AG10803 (cell line): ENCODE measurements around the gene DDX4.

Source experiments
- DNase-seq: peaks from one replicate; pipeline ENCODE4 v3.0.0; 2010; ENCODE audit warnings: low read depth
- H3K4me3 ChIP-seq: 2 replicates; pipeline ENCODE4 v1.5.1; 2011; ENCODE audit warnings: mild to moderate bottlenecking, low read length, control low read depth
- TF ChIP-seq, protein P1 (sequence below): conservative IDR thresholded peaks from 2 replicates; pipeline ENCODE4 v1.5.1; 2011; ENCODE audit warnings: mild to moderate bottlenecking, low read length, control low read depth, inconsistent platforms

The DDX4 gene

DNA sequence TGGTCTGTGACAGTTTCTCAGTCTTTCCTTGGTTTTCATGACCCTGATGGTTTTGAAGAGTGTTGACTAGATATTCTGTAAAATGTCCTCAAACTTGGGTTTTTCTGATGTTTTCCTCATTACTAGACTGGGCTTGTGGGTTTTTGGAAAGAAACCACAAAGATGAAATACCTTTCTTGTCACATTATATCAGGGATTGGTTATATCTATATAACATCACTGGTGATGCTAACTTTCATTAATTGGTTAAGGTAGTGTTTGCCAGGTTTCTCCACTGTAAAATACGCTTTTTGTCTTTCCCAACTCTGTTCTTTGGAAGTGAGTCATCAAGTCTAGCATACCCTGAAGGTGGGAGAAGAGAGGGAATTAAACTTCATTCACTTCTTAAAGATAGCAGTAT lies 110.0 kb downstream of the DDX4 start:
- DNase-seq = peak; percentile 6
- TF ChIP-seq, protein P1, sequence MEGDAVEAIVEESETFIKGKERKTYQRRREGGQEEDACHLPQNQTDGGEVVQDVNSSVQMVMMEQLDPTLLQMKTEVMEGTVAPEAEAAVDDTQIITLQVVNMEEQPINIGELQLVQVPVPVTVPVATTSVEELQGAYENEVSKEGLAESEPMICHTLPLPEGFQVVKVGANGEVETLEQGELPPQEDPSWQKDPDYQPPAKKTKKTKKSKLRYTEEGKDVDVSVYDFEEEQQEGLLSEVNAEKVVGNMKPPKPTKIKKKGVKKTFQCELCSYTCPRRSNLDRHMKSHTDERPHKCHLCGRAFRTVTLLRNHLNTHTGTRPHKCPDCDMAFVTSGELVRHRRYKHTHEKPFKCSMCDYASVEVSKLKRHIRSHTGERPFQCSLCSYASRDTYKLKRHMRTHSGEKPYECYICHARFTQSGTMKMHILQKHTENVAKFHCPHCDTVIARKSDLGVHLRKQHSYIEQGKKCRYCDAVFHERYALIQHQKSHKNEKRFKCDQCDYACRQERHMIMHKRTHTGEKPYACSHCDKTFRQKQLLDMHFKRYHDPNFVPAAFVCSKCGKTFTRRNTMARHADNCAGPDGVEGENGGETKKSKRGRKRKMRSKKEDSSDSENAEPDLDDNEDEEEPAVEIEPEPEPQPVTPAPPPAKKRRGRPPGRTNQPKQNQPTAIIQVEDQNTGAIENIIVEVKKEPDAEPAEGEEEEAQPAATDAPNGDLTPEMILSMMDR = no peak
- no peak overlapping the region for H3K4me3 ChIP-seq

DNA sequence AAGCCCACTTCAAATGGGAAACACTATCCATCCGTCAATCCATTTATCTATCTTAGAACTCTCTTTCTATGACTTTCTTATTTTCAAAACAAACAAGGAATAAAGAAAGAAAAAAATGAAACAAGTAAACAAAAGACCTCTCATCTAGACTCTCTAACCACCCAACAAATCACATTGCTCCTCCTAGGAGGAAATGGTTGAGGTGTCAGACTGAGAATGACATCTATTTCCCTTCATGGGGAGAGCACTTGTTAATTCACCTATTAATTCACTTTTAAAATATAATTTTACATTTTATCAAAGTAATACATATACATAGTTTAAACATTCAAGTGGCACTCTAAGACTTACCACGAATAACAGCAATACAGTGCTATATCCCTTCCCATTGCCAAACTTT lies 110.9 kb downstream of the DDX4 start:
- TF ChIP-seq, protein P1 = no peak
- no peak overlapping the region for H3K4me3 ChIP-seq
- DNase-seq = no peak

DNA sequence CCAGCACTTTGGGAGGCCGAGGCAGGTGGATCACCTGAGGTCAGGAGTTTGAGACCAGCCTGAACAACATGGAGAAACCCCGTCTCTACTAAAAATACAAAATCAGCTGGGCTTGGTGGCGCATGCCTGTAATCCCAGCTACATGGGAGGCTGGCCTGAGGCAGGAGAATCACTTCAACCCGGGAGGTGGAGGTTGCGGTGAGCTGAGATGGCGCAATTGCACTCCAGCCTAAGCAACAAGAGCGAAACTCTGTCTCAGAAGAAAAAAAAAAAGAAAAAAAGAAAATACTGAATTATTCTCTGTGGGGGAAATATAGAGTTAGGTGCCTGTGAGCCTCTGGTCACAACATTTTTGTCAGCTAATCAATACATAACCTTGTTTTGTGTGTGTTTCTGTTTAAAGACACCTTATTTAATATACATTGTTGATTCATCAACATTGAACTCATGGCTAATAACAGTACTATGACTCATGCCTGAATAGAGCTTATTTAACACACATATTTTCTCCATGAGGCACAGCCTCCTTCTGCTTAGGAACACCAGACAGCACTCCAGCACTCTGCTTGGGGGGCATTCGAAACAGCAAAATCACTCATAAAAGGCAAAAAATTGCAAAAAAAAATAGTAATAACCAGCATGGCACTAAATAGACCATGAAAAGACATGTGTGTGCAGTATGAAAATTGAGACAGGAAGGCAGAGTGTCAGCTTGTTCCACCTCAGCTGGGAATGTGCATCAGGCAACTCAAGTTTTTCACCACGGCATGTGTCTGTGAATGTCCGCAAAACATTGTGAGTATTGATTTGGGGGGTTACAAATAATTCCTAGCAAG lies 113.2 kb downstream of the DDX4 start, which contains the start of gene IL31RA:
Gene IL31RA, plus strand, starts transcription at position 519 of the 836 bp plus-strand sequence. Its CDS starts 214 bp downstream, at position 733.
- TF ChIP-seq, protein P1 = no peak
- H3K4me3 ChIP-seq = peak within 1 kb of the TSS; percentile 20
- peak; percentile 75 for DNase-seq

DNA sequence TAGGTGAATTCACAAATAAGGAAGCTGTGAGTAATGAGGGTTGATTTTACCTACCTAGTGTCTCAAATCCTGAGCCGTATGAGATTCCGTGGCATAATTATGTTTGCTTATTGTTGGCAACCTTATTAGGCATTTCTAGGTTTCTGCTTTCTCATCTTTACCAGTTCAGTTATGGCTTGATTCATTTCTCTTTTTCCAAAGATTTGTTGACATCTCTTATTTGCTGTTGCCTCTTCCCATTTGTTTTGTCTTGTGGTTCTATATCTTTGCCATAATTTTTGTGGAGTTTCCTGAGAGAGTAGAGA lies 113.8 kb downstream of the DDX4 start:
- H3K4me3 ChIP-seq = peak overlapping the region; percentile 20; the same call in 1 of the 2 replicates
- TF ChIP-seq, protein P1 = no peak
- no peak for DNase-seq

DNA sequence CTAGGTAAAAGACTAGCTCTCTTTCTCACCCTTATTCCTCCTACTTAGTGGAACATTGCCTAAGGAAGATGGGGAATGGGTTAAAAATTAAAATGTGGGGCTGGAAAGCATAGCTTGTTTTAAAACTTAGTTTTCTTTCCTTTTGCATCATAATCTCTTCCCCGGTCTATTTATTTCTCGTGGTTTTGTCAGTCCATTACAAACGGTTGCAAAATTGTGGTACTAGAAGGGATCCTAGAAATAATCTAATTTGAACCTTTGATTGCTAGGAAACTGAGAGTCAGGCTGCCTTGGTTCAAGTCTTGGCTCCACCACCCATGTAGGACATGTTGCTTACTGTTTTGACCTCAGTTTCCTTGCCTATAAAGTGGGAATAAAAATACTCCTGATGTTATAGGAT lies 114.6 kb downstream of the DDX4 start:
- TF ChIP-seq, protein P1 = no peak
- peak; percentile 5 for DNase-seq
- H3K4me3 ChIP-seq = no peak overlapping the region

DNA sequence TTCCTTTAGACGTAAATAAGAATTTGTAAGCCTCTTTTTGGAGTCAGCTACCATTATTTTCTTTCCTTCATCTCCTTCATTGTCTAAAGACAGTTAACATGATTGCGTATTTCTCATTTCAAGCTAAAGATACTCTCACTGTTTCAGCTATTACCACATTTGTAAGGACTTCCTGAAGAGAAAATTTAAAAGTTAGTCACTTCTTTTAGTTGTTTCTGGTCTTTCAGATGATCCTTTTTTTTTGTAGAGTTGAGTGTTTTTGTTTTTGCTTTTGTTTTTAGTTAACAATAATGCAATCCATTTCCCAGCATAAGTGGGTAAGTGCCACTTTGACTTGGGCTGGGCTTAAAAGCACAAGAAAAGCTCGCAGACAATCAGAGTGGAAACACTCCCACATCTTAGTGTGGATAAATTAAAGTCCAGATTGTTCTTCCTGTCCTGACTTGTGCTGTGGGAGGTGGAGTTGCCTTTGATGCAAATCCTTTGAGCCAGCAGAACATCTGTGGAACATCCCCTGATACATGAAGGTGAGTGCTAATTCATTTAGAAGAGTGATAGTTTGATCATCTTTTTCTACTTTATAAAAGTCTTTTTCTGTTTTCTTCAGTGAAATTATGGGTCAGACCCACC lies 115.3 kb downstream of the DDX4 start:
- peak; percentile 3 for DNase-seq
- no peak overlapping the region for H3K4me3 ChIP-seq
- TF ChIP-seq, protein P1 = no peak

DNA sequence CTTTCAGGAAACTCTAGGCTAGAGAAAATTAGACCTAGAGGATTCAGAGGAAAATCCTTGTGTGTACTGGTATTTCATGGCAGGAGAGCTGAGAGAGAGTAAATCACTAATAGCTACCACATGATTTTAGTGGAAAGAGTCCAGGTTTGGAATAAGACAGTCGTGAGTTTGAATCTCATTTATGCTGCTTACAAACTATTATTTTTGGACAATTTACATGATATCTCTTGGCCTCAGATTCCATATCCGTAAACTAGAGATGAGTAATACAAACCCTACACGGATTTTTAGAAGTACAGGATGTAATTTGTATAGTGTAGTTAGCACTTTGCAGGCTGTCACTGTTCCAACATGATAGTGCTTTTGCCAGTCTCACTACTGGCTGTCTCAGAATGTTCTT lies 116.0 kb downstream of the DDX4 start:
- no peak overlapping the region for H3K4me3 ChIP-seq
- DNase-seq = peak; percentile 57
- TF ChIP-seq, protein P1 = no peak
